NCI-H748 treated with DMSO at 0.1 percent for 48 hours (cell line): Measurements from ENCODE around the gene PEAK1.

ENCODE experiments used
- DNase-seq: peaks from one replicate; lab custom pipeline; 2025; lab: John Stamatoyannopoulos, UW

PEAK1 gene

DNA sequence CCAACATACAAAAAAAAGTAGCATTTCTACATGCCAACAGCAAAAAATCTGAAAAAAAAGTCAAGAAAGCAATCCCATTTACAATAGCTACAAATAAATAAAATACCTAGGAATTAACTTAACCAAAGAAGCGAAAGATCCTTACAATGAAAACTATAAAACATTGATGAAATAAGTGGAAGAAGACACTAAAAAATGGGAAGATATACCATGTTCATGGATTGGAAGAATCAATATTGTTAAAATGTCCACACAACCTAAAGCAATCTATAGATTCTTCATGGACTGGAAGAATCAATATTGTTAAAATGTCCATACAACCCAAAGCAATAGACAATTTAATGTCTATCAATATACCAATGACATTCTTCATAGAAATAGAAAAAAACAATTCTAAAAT lies 21.0 kb downstream of the PEAK1 start:
- DNase-seq, result no peak

DNA sequence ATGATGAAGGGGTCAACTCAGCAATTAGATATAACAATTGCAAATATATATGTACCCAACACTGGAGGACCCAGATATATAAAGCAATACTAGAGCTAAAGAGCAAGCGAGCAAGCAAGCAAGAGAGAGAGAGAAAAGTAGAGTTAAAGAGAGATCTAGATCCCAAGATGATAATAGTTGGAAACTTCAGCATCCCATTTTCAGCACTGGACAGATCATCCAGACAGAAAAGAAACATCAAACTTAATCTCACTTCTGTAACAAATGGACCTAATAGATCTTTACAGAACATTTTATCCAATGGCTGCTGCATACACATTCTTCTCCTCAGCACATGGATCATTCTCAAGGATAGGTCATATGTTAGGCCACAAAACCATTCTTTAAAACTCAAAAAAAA lies 23.2 kb downstream of the PEAK1 start:
- DNase-seq, result no peak

DNA sequence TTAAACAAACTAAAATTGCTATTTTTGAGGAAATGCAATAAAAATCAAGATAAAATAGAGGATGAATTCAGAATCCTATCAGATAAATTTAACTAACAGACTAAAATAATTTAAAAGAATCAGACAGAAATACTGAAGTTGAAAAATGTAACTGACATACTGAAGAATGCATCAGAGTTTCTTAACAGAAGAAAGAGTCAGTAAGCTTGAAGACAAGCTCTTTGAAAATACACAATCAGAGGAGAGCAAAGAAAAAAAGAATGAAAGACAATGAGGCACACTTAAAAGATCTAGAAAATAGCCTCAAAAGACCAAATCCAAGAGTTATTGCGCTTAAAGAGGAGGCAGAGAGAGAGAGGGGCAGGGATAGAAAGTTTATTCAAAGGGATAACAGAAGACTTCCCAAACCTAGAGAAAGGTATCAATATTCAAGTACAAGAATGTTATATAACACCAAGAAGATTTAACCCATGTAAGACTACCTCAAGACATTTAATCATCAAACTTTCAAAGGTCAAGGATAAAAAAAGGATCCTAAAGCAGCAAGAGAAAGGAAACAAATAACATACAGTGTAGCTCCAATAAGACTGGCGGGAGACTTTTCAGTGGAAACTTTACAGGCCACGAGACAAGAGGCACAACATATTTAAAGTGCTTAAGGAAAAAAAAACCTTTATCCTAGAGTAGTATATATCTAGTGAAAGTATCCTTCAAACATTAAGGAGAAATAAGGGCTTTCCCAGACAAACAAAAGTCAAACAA lies 24.7 kb downstream of the PEAK1 start:
- DNase-seq, result no peak

DNA sequence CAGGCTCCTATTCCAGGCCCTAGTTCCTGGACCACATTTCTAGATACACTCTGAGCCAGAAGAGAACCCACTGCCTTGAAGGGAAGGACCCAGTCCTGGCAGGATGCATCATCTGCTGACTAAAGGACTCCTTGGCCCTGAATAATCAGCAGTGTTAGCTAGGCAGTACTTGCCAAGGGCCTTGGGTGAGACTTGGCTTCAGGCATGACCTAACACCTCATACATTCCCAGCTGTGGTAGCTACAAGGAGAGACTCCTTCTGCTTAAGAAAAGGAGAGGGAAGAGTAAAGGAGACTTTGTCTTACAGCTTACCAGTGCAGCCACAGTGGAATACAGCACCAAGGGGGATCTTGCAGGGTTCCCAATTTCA lies 26.4 kb downstream of the PEAK1 start:
- no peak for DNase-seq

DNA sequence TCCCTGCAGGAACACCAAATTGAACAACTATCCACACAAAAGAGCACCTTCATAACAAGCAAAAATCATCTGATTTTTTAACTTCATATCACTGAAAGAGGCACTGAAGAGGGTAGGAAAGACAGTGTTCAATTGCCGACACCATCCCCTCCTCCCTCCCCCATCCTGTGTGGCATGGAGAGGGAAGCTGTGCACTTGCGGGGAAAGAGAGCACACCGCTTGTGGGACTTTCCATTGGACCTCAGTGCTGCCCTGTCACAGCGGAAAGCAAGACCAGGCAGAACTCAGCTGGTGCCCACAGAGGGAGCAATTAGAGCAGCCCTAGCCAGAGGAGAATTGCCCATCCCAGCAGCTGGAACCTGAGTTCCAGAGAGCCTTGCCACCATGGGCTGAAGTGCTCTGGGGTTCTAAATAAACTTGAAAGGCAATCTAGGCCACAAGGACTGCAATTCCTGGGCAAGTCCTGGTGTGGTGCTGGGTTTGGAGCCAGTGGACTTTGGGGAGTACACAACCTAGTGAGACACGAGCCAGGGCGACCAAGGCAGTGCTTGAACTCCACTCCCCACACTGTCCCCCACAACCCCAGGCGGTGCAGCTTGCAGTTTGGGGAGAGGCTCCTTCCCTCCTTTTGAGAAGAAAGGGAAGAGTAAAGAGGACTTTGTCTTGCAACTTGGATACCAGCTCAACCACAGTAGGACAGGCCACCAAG lies 27.0 kb downstream of the PEAK1 start:
- DNase-seq, result no peak

DNA sequence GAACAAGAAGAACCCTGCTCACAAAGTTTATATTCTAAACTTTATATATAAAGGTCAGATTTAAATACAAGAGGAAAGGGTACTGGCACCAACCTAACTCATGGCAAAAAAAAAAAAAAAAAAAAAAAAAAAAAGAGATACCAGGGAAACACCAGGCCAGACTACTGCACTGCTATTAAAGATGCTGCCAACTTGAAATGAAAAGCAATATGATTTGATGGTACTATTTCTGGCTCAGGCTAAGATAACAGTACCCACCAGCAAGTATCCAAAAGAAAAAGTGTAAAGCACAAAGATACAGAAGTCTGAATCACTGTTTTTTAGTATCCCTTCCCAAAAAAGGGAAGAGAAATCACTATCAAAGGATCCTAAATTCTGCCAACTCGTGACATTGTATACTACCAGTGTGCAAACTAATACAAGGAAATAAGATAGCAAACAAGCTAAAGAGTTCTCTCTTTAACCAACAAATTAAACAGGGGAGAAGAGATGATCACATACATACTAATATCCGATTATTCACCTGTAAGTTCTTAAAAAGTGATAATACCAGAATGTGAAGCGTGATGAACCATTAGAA lies 28.4 kb downstream of the PEAK1 start:
- DNase-seq, result no peak

DNA sequence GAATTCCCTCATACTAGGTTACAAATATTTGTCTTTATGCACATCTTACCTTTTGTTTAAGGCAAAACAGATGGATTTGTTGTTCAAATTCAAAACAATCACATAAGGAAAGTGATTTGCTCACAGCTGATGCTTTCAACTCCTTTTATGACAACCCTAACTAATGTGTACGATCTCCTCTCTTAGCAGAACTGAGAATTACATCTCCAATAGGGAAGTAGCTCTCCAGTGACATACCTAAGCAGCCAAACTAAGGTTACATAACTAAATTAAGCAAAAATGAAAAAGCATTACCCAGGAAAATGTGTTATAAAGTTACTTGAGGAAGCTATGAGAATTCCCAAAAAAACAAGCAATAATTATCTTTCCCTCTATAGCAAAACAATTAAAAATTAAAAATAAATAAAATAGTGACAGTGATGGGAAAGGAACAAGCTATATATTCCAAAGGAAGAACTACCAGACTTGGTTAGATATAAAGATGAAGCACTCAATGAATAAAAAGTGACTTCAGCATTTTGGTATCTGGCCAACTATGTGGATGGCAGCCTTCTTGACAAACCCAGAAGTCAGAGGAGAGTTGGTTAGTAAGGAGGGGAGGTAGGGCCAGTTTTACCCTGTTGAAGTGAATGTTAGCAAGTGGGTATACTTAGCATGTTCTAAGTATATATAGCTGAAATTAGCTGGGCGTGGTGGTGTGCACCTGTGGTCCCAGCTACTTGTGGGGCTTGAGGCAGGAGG lies 32.4 kb downstream of the PEAK1 start:
- DNase-seq, result no peak

DNA sequence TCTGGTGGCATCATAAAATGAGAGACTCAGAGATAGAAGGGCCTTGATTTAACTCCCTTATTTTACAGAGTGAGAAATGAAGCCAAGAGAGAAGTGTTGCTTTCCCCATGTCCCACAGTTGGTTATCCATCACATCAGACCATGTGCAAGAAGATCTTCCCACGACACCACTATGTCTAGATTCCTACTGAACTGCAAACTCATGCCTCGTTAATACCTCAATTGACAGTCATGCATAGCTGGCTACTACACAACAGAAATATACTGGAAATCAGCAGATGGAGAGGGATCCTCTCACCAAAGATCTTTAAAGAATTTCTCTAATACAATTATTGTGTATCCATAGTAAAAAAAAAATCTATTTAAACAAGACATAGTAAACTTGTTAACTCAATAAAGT lies 33.3 kb downstream of the PEAK1 start:
- DNase-seq, result no peak

DNA sequence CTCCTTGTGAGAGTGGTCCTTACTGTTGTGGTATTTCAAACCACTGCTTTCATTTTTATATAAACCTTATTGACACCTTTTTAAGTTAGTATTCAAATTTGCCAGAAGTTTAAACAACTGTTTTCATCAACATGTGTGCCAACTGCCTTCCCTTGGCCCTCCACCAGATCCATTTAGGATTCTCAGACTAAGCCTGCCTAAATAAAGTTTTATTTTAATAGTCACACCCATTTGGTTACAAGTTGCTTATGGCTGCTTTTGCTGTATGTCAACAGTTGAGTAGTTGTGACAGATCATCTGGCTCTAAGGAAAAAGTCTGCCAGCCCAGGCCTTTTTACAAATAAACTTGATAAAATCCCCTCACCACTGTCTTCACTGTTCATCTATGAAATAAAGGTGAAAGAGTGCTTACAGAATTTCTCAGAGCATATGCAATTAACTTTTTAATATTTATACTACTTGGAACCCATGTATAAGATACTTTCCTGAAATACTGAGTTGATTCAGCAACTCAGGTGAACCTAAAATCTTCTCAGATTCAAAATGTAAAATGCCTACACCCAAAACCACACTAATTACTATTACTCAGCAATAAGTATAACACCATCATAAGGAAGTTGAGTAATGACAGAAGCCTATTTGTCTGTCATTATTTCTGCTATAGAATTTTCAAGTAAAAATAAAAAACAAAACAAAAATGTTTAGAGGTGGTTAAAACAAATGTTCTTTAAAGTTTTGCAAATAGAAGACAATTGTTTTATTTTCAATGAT lies 35.1 kb downstream of the PEAK1 start:
- no peak for DNase-seq

DNA sequence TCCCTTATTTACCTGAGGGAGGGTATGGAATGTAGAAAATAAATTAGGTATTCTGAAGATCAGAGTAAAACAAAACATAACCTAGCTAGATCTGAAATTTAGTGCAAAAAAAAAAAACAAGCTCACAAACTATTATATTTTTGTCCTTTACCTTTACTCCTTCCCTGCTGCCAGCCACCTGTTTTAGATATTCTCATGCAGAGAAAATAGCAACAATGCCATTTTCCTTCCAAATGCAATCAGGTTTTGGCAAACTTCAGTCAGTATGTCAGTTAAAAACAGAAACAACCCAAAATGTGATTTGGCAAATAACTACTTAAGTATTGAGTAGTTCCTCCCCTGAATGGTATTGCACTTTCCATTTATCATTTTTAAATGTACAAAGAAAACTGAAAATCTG lies 35.8 kb downstream of the PEAK1 start:
- no peak for DNase-seq

DNA sequence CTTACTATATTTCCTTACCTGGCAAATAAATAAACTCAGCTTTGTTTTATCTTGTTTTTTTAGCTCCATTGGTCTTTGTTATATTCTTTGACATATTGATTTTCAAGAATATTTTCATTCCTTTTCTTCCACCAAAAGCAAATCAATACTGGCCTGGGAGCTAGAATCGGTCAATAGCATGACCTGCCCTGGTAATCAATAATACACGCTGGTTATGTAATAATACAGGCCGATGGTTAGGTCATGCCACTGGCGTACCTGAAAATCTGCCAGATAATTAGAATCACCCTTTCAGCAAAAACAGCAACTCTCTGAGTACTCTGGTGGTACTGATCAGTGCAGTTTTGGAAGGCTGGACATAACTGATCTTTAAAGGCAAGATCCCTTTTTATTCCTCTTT lies 39.9 kb downstream of the PEAK1 start:
- no peak for DNase-seq

DNA sequence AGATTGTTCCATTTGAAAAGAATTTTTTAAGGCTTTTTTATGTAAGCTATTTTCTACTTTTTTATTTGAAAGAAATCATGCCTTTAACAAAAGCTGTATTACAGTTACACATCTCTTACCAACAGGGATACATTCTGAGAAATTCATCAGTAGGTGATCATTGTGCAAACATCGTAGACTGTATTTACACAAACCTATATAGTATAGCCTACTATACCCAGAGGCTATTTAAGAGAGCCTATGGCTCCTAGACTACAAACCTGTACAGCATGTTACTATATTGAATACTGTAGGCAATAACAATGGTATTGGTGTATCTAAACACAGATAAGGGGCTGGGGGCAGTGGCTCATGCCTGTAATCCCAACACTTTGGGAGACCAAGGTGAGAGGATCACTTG lies 43.1 kb downstream of the PEAK1 start:
- peak; percentile 27 for DNase-seq

DNA sequence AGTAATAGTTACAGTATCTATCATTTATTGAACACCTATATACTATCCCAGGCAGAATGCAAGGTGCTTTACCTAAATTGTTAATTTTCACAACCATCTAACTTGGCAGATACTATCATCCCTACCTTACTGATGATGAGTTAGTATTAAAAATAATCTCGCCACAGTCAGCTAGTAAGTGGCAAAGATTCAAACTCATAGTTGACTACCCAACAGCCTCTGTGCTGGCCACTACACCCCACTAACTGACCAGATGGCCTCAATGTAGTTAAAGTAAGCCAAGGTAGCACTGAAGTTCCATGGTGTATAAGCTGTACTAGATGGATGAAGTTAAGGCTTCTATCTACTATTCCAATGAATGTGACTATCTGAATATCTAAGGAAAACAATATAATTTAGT lies 44.8 kb downstream of the PEAK1 start:
- DNase-seq, result no peak

DNA sequence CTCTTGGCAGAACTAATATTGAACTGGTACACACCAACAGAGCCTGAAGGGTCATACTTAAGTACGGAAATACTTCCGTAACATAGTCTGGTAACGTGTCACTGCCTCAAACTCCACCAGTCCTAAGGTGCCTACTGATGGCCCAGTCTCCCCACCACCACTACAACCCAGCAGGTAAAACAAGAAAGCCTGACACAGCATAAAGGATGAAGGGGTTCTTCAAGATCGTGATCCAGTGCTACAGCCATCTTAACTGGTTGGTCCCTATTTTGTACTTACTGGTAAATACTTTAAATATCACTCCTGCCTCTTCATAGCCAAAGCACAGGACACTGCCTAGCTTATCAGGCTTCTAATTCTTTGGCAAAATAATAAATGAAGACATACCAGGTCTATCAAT lies 46.5 kb downstream of the PEAK1 start:
- DNase-seq, result no peak

DNA sequence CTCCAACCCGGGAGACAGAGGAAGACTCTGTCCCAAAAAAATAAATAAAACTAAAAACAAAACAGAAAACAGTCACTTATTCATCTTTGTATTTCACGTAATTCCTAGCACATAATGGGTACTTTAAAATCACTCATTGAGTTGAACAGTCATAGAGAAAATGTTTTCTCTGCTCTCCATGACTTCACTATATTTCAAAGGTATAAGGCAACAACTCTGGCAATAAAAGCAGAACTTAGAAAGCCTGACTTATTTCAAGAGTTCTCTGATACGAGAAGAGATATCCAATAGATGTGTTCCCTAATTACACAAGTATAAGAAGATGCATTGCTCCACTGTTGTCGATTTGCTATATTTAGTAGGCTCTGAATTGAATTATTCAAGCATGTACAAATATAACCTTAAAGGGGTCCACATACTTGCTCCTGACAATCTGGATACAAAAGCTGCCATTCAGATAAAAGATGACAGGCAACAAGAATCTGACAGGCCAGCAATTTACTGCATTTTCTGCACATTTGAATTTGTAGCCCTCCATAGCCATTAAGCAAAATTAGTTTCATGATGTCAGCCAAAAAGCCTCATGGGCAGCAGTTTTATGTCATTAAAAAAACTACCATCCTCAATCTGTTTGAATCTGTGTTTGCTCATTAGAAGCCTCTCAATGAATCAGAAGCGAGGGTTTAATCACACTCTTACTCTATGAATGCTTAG lies 47.9 kb downstream of the PEAK1 start:
- DNase-seq, result no peak

DNA sequence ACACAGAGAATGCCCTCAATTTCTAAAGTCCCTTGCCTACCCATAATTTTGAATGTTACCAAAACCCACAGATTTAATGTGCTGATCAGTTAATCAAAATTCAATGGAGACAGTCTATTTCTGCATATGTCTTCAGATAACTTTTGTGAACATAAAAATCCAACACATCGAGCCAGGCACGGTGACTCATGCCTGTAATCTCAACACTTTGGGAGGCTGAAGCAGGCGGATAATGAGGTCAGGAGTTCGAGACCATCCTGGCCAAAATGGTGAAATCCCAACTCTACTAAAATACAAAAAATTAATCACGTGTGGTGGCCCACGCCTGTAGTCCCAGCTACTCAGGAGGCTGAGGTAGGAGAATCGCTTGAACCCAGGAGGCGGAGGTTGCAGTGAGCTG lies 49.3 kb downstream of the PEAK1 start:
- no peak for DNase-seq

DNA sequence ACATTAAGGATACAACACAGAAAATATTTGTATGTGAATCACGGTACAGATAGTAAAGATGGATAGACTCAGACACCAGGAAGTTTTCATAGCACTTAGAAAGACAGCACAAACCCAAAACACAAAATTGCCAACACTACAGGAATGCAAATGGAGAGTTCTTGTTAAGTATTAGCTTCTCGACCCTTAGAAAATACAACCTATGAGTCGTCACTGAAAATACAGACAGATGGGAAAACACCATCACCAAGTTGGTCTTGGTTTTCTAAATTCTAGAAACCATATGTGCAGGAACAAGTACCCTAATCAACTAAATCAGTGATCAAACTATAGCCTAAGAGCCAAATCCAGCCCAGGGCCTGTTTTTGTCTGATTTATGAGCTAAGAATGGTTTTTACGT lies 50.7 kb downstream of the PEAK1 start:
- DNase-seq, result no peak

DNA sequence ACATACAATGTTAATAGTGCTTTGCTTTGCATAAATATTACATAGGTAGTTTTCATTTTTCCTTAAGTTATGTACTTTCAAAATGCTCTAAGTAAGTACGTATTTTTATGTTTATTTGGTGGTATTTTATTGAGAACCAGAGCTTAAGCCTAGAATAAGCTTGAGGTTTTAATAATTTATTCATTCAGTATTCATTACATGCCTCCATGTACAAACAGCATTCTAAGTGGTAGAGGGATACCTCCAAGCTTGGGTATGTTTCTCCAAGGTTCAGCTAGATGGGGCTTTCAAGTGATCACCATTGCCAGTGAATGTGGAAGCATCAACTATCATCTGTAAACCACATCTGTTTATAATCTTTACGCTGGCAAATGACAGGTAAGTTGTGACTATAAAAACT lies 52.3 kb downstream of the PEAK1 start:
- no peak for DNase-seq

DNA sequence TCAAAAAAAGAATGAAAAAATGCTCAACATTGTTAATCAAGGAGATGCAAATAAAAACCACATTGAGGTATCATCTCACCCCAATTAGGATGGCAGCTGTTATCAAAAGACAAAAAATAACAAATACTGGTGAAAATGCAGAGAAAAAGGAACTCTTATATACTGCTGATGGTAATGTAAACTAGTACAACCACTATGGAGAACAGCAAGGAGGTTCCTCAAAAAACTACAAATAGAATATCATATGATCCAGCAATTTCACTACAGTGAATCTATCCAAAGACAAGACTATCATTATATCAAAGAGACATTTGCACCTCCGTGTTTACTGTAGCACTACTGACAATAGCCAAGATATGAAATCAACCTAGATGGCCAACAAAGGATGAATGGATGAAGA lies 58.4 kb downstream of the PEAK1 start:
- no peak for DNase-seq

DNA sequence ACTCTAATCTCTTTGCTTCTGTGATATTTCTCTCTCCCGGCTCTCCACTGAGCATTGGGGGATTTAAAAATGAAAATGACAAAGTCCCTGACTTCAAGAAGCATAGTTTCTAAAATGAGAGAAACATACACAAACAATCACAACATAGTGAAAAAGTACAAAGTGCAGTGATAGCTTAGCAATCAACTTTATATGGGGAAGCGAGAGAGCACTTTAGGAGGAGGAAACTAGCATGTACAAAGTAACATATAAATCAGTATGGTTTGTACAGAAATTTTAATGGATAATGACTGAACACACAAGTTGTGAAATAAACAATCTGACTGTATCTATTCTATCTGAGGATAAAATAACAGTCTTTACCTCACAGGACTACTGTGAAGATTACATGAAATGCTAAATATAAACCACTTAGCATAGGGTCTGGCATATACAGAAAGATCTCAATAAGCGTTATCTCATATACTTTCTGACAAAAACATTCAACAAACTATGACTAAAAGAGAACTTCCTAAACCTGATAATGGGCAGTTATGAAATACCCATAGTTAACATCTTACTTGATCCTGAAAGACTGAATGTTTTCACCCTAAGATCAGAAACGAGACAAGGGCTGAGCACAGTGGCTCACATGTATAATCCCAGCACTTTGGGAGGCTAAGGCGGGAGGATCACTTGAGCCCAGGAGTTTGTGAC lies 61.2 kb downstream of the PEAK1 start:
- no peak for DNase-seq

DNA sequence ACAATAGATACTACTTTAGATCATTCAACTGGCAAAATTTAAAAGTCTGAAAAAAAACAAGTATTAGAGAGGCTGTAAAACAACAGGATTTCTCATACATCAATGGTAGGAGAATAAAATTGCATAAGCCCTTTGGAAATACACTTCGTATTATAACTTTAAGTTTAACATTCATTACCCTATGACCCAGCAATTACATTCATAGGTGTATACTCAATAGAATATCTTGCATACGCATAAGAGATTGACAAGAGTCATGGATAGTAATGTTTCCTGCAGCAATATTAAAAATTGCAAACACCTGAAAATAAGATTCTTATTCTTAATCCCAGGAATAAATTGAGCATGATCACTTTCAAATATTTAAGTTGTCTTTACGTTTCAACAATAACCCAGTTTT lies 63.6 kb downstream of the PEAK1 start:
- no peak for DNase-seq
